Amniotic stem cell (primary cell): Measurements from ENCODE around the gene TIMM23.
"Not testable (repeated sequence)": the region's sequence is repeated elsewhere in the genome, so short reads cannot be mapped to it uniquely, and the experiment has no call there.

Experiments
- DNase-seq: peaks from one replicate; lab custom pipeline; 2025; lab: John Stamatoyannopoulos, UW

Gene TIMM23, protein sequence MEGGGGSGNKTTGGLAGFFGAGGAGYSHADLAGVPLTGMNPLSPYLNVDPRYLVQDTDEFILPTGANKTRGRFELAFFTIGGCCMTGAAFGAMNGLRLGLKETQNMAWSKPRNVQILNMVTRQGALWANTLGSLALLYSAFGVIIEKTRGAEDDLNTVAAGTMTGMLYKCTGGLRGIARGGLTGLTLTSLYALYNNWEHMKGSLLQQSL

DNA sequence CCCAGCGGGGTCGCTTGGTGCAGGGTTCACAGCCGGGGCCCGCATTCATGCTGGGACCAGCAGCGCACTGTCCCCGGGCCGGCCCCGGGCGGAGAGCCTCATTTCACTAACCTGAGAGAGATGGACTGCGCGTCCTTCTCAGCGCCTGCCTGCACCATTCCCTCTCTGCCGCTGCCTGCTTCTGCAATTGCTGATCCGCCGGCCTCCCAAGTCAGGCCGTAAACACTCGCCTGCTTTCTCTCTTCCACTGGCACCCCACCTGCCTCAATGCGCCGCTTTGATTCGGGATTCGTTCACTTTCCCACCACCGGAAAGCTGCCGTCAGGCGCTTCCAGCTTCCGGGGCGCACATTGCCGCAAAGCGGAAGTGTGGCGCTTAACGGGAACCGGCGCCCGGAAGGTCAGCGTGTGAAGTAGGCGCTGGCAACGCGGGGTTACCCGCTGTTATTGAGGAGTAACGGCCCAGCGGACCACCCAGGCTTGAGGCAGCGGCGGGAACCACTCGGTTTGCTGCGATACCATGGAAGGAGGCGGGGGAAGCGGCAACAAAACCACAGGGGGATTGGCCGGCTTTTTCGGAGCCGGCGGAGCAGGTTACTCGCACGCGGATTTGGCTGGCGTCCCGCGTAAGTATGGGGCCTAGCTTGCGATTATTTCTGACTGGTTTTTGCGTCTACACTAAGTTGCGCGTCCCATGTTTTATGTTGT lies at the start of gene TIMM23:
Gene TIMM23, plus strand, starts transcription at position 384 of the 707 bp plus-strand sequence. Its CDS starts 136 bp downstream, at position 520.
- DNase-seq = peak; percentile 55

DNA sequence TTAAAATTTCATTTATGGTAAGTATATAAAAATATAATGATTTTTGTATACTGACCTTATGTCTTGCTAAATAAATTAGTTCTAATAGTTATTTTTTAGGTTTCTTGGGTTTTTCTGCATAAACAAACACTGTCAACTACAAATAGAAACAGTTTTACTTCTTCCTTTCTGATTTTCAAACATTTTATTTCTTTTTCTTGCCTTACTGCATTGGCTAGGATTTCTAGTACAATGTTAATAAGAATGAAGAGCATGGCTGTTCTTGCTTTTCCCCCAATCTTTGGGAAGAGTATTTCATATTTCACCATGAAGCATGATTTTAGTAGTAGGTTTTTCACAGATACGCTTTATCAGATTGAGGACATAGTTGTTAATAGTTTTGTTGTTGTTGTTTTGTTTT lies 45.5 kb upstream of the TIMM23 start:
- DNase-seq = not testable (repeated sequence)

DNA sequence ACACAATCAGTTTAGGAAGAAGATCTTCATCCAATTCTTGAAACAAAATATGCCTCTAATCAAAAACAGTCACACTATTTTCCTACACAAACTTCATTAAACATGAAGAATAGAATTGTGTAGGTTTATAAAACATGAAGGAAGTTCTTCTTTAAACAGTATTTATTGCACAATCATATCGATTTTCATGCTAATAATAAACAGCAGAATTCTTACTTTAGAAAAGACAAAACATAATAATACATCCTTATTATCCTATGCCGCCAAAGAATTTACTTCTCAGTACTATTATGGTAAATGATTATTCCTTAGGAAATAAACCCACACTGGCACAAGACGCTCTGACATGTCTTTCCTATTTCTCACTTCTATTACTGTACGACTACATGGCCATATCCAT lies 41.0 kb upstream of the TIMM23 start:
- not testable (repeated sequence) for DNase-seq

DNA sequence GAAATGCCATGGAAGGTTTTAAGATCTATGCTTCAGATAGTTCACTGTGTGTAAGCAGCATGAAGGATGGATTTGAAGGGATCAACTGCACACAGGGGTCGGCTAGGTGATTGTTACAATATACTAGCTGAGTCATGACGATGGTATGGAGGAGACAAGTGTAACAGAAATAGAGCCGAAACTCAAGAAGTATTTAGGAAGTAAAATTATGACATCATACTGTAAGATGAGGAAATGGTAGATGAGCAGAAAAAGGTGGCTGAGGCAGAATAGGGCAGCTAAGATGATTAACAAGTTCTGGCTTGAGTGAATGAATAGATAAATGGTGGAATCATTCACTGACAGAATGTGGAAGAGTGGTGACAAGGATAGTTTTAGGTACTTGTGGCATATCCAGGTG lies 37.5 kb upstream of the TIMM23 start:
- DNase-seq = not testable (repeated sequence)

DNA sequence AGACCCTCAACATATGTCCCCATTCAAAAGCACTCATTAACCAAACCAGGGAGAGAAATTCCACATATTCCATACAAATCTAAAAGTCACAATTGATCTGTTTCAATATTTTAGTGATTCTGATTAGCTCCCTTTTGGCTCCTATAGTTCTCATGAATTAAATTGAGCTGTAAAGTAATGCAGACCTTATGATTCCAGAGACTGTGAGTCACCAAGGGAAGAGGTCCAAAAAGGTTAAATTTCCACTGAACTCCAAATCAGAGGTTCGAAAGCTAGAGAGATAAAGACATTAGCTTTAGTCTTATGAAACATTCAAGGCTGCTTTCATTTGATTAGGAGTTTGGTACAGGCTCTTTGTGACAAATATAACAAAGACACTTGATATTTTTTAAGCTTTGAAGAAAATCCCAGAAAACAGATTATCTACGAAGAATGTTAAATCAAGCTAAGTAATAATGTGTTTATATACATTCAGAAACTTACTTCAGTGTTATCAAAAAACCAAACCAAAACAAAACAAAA lies 33.1 kb upstream of the TIMM23 start:
- DNase-seq = not testable (repeated sequence)

DNA sequence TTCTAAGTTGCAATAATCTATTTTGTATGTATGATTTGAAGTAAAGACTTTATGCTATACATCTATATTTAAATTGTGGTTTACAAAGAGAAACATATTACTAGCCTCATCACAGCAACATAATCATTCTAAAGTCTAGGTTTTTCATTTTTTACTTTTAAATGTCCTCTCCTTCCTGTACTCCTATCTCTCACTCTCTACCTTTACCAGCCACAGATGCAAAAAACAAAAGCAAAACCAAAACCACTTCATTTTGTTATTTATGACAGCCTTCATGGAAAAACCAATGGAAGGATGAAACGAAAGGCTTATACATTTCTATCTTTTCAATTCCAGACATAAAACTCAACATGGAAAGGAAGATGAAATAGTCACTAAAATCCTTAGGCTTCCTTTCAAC lies 31.1 kb upstream of the TIMM23 start:
- not testable (repeated sequence) for DNase-seq

DNA sequence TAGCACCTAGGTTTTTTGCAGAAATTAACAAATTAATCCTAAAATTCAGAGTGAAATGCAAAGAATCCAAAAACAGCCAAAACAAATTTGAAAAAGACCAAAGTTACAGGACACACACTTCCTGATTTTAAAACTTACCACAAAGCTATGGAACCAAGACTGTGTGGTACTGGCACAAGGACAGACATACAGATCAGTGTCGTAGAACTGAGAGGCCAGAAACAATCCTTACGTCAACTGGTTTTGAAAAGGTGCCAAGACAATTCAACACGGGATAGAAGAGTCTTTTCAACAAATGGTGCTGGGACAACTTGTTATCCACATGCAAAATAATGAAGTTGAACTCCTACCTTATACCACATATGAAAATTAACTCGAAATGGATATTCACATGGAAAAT lies 26.8 kb upstream of the TIMM23 start:
- not testable (repeated sequence) for DNase-seq

DNA sequence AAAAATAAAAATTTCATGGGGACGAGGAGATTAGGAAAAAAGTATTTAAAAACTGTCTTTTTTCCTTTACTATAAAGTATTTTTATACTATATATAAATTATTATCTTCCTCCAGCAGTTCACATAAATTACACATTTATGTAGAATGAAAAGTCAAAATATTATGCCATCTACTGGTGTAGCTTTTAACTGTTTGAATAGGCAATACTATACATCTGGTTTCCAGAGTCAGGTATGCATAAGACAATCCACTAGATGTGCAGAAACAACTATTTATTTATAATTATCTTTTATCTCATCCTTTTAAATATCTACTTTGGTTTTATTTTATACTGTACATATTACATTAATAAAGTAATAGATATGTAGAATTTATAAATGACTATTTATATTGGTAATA lies 24.9 kb upstream of the TIMM23 start:
- DNase-seq = not testable (repeated sequence)

DNA sequence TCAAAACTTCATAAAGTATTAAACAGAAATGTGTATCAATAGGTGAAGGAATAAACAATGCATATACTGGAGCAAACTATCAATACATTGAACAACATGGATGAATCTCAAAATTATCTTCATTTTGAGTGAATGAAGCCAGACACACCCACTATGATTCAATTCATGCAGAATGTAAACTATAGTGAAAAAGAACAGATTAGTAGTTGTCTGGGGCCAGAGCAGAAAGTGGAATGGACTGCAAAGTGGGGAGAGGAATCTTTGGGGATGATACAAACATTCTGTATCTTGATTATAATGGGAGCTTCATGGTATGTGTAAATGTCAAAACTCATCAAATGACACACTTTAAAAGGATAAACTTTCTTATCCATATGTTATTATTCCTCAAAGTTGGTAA lies 23.5 kb upstream of the TIMM23 start:
- not testable (repeated sequence) for DNase-seq

DNA sequence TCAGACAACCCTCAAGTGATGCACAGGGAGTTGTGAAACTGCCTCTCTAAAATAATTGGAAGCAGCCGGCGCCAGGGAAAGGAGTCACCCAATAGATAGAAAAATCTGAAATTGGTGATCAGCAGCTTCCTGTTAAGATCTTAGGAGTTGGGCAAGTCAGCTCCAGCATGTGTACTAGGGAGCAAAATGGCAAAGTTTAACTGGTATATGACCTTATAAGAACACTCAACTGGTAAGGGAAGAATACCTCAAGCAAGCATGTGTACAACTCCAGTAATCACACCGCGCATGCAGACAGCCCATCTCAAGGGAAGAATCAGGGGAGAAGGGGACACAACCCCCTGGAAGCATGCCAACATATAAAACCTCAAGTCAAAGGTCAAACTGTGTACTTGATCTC lies 17.9 kb upstream of the TIMM23 start:
- not testable (repeated sequence) for DNase-seq

DNA sequence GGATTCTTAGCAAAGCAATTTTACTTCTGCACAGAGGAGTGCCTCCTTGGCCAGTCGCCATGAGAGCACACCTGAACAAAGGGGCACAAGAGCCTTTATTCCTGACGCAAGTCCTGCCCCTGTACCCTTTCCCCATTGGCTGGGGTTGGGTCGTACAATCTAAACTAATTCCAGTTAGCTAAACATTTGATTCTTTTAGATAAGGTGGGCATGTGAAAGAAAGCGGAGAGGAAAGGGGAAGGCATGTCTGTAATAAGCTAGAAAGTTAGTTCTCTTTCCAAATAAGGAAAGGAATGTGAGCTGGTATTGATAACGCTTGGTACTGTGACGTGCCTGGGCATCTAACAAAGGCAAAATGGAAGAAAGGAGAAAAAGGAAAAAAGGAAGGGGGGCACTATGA lies 15.7 kb upstream of the TIMM23 start:
- not testable (repeated sequence) for DNase-seq

DNA sequence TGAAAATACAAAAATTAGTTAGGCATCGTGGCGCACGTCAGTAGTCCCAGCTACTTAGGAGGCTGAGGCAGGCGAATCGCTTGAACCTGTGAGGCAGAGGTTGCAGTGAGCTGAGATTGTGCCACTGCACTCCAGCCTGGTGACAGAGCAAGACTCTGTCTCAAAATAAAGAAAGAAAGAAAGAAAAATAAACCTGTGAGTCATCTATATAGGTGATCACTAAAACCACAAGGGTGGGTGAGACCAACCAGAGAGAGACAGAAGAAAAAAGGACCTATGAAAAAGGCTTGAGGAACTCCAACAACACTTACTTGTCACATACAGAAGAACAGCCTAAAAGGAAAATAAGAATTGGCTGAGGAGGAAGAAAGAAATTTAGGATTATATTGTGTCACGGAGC lies 14.4 kb upstream of the TIMM23 start:
- not testable (repeated sequence) for DNase-seq

DNA sequence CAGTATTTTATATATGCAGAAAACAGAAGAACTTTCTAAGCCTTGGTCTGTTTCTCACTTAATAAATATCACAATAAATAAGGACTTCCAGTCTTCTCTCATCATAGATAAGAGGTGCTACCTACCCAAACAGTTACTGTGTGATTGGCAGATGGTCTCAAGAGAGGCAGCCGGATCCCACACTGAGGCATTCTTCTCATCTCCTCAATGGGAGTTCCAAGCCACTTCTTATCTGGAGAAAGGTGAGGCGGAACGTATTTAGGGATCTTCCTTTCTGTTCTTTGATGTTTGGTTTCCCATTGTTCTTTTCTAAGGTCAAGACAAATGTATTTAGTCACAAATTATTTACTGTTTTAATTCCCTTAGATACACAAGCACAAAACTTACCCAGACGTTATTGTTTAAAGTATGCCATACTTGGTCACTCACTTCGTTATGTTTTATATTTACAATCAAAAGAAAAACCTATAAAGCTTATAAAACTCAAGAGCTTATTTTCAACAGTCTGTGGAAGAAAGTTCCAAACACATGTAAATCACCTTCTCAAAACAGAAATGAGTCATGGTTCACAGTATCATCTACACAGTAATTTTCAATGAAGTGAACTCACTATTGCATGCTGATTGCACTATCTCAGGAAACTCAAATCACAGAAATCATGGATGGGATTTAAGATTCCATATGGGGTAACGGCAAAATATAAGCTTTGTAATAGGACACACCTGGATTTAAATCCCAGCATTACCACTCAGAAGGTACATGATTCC lies 9.4 kb upstream of the TIMM23 start:
- not testable (repeated sequence) for DNase-seq

DNA sequence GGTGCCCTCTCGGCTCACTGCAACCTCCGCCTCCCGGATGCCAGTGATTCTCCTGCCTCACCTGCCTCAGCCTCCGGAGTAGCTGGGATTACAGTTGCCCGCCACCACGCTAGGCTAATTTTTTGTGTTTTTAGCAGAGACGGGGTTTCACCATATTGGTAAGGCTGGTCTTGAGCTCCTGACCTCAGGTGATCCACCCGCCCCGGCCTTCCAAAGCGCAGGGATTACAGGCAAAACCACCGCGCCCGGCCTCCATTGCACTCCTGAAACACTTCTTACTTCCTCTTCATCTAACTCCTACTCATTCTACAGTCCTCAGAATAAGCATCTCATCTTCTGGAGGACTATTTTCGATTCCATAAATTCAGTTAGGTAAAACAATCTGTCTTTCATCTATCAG lies 1.3 kb upstream of the TIMM23 start:
- not testable (repeated sequence) for DNase-seq

DNA sequence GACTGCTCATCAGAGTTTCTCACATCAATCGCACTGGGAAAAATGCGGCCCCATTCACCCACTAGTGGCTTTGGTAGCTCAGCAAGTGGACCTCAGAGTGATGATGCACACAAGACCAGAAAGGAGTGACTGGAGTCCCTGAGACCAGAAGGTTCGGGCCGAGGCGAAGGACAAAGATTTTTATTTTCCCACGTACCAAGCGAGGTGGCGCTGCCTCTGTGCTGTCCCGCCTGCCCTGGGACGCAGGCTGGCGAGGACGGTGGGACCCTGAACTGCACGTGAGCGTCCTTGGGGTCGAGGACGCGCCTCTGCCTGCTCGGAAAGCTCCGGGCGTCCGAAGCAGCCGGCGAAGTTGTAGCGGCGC lies 565 bp upstream of the TIMM23 start:
- not testable (repeated sequence) for DNase-seq

DNA sequence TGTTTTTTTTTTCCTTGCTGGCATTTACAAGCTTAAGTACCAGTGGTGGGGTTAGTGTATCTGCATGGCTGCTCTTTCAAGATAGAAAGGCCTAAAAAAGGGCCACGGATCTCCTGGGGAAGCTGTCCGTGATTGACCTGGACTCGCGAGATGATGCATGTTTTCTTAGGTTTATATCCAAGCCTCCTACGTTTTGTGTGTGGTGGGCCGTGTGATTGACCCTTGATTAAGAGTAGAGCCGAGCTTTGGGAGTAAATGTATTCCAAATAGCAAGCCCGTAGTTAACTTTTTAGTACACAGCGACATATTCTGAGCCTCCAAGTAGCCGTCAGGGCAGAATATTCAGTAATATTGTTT lies 502 bp downstream of the TIMM23 start:
- DNase-seq = not testable (repeated sequence)

DNA sequence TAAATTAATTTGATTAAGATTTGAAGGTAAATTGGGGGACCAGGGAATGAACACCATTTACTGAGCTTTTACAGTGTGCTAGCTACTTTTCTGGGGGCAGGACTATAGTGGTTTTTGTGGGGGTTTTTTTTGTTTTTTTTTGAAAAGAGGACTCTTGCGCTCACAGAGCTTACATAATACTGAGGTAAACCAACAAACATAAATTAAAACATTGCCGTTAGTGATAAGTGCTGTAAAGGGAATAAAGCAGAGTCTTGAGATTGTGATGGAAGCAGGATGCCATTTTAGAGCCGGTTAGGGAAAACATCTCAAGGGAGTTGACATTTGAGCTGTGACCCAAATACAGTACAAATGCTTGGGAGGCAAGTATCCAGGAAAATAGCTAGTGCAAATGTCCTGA lies 1.8 kb downstream of the TIMM23 start:
- DNase-seq = not testable (repeated sequence)

DNA sequence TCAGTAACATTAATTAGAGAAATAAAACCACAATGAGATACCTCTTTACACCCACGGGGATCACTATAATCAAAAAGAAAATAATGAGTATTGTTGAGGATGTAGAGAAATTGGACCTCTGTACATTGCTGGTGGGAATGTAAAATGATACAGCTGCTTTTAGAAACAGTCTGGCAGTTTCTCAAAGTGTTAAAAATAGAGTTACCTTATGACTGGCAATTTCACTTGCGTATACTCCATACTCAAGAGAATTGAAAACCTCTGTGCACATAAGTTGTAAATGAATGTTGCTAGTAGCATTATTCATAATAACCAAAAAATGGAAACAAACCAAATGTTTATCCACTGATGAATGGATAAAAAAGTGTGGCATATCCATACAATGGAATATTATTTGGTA lies 6.3 kb downstream of the TIMM23 start:
- not testable (repeated sequence) for DNase-seq

DNA sequence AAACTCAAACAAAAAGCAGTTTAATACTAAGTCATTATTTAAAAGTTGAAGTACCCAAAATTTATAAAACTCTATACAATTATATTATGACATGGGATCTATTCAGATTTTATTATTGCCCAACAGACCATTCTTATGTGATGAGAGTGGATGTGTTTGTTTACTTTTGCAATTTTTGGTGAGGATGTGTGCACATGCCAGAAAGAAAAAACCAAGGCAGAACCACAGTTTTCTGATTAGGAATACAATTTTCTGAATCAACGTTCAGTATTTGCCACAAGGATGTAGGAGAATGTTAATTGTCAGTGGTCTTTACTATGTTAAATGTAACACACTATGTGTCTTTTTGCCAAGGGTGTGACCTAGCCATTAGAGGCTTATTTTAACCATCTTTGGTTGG lies 9.1 kb downstream of the TIMM23 start:
- not testable (repeated sequence) for DNase-seq

DNA sequence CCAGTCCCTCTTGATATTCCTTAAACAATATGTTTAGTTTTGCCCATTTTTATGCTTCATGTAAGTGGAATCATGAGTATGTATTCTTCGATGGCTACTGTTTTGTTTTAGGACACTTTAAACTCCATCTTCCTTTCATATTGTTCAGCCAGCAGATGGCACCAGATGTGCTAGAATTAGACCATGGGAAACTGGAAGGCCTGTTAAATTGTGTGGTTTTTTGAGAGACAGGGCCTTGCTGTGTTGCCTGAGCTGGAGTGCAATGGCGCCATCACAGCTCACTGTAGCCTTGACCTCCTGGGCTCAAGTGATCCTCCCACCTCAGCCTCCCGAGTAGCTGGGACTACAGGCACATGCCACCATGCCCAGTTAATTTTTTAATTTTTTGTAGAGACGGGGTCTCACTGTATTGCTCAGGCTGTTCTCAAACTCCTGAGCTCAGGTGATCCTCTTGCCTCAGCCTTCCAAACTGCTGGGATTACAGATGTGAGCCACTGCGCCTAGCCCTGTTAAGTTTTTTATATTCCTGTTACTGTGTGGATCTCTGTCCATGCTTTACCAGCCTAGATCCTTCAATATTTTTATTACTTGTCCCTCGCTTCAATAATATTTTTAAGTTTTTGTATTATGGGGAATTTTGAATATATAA lies 11.4 kb downstream of the TIMM23 start:
- not testable (repeated sequence) for DNase-seq

DNA sequence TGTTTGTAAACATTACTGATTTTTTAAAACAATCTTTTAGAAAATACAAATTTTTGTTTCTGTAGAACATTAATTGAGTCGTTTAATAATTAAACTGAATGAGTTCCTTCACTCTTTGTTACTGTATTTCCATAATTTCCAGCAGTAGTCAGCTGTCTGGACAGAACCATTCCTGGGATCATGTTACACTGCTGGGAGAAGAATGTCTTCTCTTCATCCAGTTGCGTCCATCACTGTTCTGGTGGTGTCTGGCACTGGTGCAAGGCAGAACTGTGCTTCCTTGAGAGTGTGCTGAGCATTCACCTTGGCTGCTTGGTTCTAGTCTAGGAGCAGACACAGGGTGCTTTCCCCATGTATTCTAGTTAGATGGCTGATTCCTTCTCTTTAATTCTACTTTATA lies 12.2 kb downstream of the TIMM23 start:
- not testable (repeated sequence) for DNase-seq

DNA sequence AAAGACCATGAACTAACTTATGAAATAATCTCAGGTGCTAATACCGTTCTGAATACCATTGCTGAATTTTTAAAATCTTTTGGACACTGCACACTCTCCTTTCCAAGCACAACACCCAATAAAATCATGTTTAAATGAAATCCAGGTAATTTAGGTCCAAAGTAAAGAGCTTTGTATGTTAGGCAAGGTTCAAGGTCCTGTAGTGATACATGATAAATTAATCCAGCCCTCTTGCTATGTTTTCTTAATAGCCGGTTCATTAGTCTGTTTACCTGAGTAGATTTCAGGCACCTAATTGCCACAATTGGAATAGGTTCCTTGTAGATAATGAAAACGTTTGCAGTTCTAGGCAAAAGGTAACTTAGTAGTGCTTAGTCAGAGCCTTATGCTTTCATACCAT lies 13.3 kb downstream of the TIMM23 start:
- not testable (repeated sequence) for DNase-seq
